Measurements from ENCODE around the gene CHIC2.

The CHIC2 gene

GRCh38 chr4:53963336-53963735, 101.1 kb downstream of the CHIC2 start:
- in situ Hi-C loops (cut with MboI; ENCODE audit: low pct_unique_long_range_greater_than_20kb, low sequenced_read_pairs, unreplicated experiment): no loop called here
- no peak for TF ChIP-seq CTCF (IDR thresholded peaks at IDR 0.05; ENCODE audit: extremely low read depth, insufficient read depth, missing control alignments)

DNA sequence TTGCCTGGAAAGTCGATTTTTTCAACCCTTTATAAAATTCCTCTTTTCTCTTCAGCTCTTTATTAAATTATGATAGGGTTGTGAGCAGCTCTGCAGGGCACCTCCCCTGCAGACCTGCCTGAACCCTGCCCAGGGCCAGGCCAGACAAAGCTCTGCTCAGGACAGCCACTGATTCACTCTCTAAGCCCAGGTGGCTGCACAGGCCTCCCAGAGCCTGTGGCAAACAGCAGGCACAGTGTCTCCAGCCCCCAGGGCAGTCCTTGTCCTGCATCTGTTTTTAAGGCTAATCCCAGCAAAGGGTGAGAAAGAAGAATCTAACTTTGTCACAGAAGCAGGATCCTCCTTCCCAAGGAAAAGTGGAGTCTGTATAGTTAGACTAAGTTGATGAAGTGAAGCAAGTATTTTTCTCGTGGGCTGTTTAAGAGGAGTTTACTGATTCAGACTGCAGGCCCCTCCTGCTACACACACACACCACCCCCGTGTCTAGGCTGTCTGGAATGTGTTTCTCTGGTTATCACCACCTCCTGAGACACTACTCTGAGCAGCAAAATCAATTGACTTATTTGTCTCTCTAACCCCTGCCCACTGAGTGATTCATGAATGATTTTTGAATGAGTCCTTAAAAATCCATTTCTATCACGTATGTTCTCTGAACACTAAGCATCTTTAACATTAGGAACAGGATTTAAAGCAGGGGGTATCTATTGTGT, 101.7 kb downstream of the CHIC2 start:
- TF ChIP-seq CTCF (IDR thresholded peaks at IDR 0.05; ENCODE audit: extremely low read depth, insufficient read depth, missing control alignments): no peak

More at GRCh38 chr4:53963336-53963735, 101.1 kb downstream of the CHIC2 start:
- no peak for DNase-seq (ENCODE audit: low spot score)

DNA sequence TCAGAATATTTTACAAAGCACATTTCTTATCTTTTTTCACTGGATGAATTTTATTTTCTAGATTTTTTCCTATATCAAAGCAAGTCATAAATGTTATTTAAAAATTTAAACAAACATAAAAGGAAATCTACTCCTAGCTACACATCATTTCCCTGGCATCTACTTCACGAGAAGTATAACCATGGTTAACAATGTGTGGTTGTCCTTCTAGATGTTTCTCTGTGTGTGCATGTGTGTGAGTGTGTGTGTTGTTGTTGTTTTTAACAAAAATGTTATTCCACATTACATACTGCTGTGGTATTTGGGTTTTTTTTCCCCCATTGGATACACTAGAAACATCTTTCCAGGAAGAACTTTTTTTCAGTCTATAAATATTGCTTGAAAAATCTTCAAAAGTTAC, 103.1 kb downstream of the CHIC2 start:
- TF ChIP-seq CTCF (IDR thresholded peaks at IDR 0.05; ENCODE audit: extremely low read depth, insufficient read depth, missing control alignments): no peak
- in situ Hi-C loops (cut with MboI; ENCODE audit: low pct_unique_long_range_greater_than_20kb, low sequenced_read_pairs, unreplicated experiment): no loop called here
- no peak for DNase-seq (ENCODE audit: low spot score)

More for the DNA sequence above, 101.7 kb downstream of the CHIC2 start:
- in situ Hi-C loops (cut with MboI; ENCODE audit: low pct_unique_long_range_greater_than_20kb, low sequenced_read_pairs, unreplicated experiment): no loop called here
- DNase-seq (ENCODE audit: low spot score): no peak

DNA sequence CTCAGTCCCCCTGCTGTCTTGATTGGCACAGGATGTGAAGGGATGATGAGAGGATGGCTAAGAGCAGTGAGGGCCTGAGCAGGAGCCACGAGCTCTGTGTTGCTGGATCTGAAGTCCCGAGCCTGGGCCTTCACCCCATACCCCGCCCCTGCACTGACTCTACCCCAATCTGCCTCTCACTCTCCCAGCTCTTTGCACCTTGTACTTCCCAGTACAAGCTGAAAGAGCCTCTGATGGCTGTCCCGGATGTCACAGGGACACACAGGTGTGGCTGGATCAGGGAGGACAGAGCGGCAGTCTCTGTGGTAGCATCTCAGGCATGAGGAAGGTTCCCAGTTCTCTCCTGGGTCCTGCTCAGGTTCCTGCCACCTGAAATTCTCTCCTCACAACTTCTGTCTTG, 103.6 kb downstream of the CHIC2 start:
- no peak for TF ChIP-seq CTCF (IDR thresholded peaks at IDR 0.05; ENCODE audit: extremely low read depth, insufficient read depth, missing control alignments)
- in situ Hi-C loops (cut with MboI; ENCODE audit: low pct_unique_long_range_greater_than_20kb, low sequenced_read_pairs, unreplicated experiment): no loop called here
- DNase-seq (ENCODE audit: low spot score): no peak
